GM21723 (cell line): ENCODE data around the gene ZNF219.

Experiments
- ATAC-seq: cut with Tn5 transposase; IDR thresholded peaks from one replicate; pipeline ENCODE4 v1.9.1; 2021; ENCODE audit warnings: mild to moderate bottlenecking, moderate library complexity; ENCODE audit not compliant: unreplicated experiment

The ZNF219 gene

GRCh38 chr14:21098076-21098891, at the start of gene ZNF219:
TSS of gene ZNF219 (minus strand) at chr14:21098655. CDS start at chr14:21093591, 5,064 bp downstream.
- no peak for ATAC-seq

GRCh38 chr14:21145437-21145836, 47.0 kb upstream of the ZNF219 start:
- ATAC-seq, result no peak

- ATAC-seq, result no peak
Observed at GRCh38 chr14:21142357-21142756, 43.9 kb upstream of the ZNF219 start.

- ATAC-seq, result no peak
Observed at GRCh38 chr14:21136024-21136423, 37.6 kb upstream of the ZNF219 start.

- no peak for ATAC-seq
Observed at GRCh38 chr14:21133901-21134300, 35.4 kb upstream of the ZNF219 start.

- no peak for ATAC-seq
Observed at GRCh38 chr14:21123429-21123828, 25.0 kb upstream of the ZNF219 start.

- ATAC-seq, result no peak
Observed at GRCh38 chr14:21121122-21121521, 22.7 kb upstream of the ZNF219 start.

GRCh38 chr14:21120686-21121085, 22.2 kb upstream of the ZNF219 start:
- no peak for ATAC-seq

GRCh38 chr14:21118933-21119332, 20.5 kb upstream of the ZNF219 start:
- ATAC-seq, result no peak

- no peak for ATAC-seq
Observed at GRCh38 chr14:21113369-21113768, 14.9 kb upstream of the ZNF219 start.

GRCh38 chr14:21112255-21112654, 13.8 kb upstream of the ZNF219 start:
- ATAC-seq, result no peak

GRCh38 chr14:21109377-21110138, 11.1 kb upstream of the ZNF219 start:
- peak; percentile 54 for ATAC-seq

GRCh38 chr14:21108791-21109190, 10.3 kb upstream of the ZNF219 start:
- no peak for ATAC-seq

- ATAC-seq, result no peak
Observed at GRCh38 chr14:21107283-21107800, 8.9 kb upstream of the ZNF219 start.

GRCh38 chr14:21106498-21107282, 8.2 kb upstream of the ZNF219 start:
- ATAC-seq, result no peak

- ATAC-seq, result no peak
Observed at GRCh38 chr14:21106176-21106497, 7.7 kb upstream of the ZNF219 start.

- no peak for ATAC-seq
Observed at GRCh38 chr14:21105095-21105494, 6.6 kb upstream of the ZNF219 start.

GRCh38 chr14:21104448-21105060, 6.1 kb upstream of the ZNF219 start:
- ATAC-seq, result peak; percentile 53

- peak; percentile 88 for ATAC-seq
Observed at GRCh38 chr14:21103710-21104447, 5.4 kb upstream of the ZNF219 start.

- ATAC-seq, result no peak
Observed at GRCh38 chr14:21103411-21103709, 4.9 kb upstream of the ZNF219 start.
